HuH-7.5 (cell line): ENCODE data around the gene ADAMTS2.

ENCODE experiments used
- DNase-seq: peaks from one replicate; pipeline ENCODE4 v3.0.0; 2011; ENCODE audit warnings: low spot score

ADAMTS2 gene

DNA sequence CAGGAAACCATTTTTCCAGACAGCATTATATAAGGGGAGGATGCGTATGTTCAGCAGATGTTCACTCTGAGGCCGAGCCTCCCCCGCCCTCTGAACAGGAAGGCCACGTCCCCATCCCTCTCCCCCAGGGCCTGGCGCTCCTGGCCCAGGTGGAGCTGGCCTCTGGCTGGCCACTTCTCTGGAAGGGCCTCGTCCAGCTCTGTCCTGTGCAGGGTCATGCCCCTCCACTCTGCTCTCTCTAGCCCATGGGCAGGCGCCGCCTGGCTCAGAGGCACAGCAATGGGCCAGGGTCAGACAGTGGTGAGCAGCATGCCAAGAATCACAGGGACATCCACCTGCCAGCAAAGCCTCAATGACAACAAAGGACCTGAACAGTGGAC, 34.2 kb downstream of the ADAMTS2 start:
- no peak for DNase-seq

- DNase-seq: no peak
Measured at GRCh38 chr5:179310439-179311090, 34.7 kb downstream of the ADAMTS2 start.

DNA sequence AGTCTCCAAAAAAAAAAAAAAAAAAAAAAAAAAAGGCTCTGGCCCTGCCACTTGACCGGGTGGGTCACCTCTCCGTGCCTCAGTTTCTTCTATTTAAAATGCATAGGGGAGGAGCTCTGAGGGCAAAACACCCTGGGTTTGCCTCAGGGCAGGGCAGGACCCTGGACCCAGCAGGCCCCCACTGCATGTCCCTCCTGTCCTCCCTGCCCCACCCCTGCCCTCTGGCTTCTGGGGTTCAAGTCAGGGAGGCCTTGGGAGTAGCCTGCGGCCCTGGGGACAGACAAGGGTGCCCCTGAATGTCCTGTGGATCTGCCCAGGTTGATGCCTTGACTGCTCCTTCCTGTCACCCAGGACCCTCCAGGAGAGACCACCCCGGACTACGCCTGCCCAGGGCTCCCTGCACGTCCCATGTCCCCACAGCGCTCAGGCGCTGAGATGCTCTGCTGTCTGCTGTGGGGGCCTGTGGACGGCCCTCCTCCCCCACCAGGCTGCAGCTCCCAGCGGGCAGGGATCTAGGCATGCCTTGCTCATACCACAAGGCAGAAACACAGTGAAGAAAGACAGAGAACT, 35.4 kb downstream of the ADAMTS2 start:
- DNase-seq: no peak

GRCh38 chr5:179309383-179309670, 35.9 kb downstream of the ADAMTS2 start:
- DNase-seq: no peak

GRCh38 chr5:179308563-179309382, 36.5 kb downstream of the ADAMTS2 start:
- DNase-seq: no peak

- no peak for DNase-seq
Measured at GRCh38 chr5:179307931-179308471, 37.3 kb downstream of the ADAMTS2 start.

- DNase-seq: no peak
Measured at GRCh38 chr5:179307013-179307800, 38.1 kb downstream of the ADAMTS2 start.

DNA sequence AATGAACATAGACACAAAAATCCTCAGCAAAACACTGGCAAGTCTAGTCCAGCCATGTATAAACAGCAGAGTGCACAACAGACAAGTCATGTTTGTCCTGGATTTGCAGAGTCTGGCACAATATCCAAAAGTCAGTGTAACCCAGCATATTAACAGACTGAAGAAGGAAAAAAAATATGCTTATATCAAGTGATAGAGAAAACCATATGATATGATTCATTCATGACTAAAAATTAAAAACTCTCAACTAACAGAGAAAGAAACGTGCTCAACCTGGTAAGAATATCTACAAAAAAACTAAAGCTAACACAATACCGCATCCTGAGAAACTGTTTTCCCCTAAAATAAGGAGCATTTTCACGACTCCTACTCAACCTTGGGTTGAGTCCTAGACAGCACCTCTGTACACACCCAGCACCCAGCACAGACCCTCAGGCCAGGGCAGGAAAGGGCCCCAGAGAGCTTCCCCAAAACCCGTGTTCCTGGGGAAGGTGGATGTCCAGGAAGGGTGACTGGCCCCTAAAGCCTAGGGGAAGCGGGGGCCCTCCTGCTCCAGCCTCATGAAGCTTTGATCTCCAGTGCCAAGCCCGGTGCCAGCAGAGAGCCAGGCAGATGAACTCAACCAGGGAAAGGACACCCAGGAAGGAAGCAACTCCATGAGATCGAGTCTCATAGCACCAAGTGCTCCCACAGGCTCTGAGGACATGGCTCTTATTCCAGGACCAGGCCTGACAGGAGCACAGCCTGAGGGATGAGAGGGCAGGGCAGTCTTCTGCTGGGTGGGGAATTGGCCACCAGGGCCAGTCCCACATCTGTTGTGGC, 38.9 kb downstream of the ADAMTS2 start:
- no peak for DNase-seq

DNA sequence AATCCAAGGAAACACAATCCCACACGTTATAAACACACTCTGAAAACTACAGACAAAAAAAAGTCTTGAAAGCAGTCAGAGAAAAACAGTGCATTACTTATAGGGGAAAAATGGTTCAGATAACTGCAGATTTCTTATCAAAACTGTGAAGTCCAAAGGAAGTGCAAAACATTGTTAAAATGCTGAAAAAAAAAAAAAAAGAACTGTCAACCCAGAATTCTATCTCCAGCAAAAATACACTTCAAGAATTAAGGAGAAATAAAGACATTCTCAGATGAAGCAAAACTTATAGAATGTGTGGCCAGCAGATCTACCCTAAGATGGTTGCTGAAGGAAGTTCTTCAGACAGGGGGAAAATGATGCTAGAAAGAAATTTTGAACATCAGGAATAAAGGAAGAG, 40.4 kb downstream of the ADAMTS2 start:
- DNase-seq: no peak

DNA sequence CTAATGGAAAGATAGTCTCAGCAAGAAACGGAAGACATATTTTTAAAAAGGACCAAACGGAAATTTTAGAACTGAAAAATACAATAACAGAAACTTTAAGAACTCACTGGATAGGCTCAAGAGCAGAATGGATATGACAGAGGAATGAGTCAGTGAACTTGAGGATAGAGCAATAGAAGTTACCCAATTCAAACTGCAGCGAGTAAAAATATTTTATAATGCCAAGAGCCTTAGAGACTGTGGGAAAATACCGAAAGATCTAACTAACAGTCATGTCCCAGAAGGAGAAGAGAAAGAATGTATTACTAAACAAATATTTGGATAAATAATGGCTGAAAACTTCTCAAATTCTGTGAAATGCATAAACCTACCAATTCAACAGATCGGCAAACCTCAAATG, 40.8 kb downstream of the ADAMTS2 start:
- no peak for DNase-seq

GRCh38 chr5:179303451-179304200, 41.6 kb downstream of the ADAMTS2 start:
- no peak for DNase-seq

GRCh38 chr5:179302499-179303185, 42.6 kb downstream of the ADAMTS2 start:
- no peak for DNase-seq

GRCh38 chr5:179301796-179302195, 43.5 kb downstream of the ADAMTS2 start:
- DNase-seq: no peak

DNA sequence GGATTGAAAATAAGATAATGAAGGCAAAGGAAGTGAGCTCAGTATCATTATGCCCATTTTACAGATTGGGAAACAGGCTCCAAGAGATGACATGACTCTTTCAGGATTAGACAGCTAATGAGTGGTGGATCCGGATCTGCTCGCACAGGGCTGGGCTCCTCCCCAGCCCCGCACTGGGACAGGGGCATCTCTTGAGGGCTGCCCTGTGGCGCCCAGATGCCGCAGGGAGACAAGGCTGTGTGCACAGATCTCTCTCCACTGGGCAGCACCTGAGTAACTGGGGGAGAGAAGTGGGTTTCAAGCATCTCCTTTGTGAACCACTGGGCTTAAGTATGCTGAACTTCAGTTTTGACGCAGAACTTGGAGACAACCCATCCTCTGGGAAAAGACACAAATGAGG, 43.9 kb downstream of the ADAMTS2 start:
- DNase-seq: no peak

DNA sequence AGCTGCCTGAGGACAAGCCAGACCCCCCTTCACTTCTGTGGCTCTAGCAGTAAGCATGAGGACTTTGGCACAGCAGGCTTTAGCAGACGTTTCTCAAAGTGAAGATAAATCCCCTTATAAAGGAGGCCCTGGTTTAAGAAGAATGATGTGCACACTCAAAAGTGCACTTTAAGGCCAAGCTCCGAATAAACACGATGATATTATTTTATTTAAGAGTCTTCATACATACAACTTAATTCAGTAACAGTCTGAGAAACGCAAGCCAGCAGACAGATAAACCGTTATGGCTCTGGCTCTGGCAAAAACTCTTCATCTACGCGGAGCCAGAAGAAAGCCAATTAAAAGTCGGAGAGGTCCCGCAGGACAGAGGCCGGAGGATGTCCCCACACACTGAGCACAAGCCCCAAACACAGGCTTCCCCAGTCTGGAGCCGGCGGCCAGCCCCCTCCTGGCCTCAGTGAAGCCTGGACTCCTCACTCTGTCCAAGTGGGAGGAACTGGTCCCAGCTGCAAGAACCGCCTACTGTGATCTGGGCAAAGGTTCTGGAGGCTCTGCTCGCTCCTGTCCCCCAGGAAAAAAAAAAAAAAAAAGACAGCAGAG, 44.6 kb downstream of the ADAMTS2 start:
- no peak for DNase-seq

- no peak for DNase-seq
Measured at GRCh38 chr5:179298181-179298993, 46.9 kb downstream of the ADAMTS2 start.

GRCh38 chr5:179297486-179298180, 47.6 kb downstream of the ADAMTS2 start:
- DNase-seq: no peak

DNA sequence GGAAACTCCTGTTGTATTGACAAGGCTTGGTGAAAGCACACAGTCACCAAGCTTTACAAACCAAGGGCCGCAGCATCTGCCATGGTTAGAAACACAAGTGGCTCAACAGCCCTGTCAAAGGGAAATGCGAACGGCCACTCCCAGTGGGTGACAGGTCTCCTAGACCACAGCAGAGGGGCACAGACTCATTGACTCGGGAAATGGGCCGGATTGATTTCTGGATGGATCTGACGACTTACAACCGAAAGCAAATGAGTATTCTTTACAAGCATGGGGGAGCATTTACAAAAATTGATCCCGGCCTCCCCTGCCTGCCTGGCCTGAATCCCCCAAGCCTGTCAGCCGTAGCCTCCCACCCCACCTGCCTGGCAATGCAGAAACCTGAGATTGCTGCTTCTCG, 48.2 kb downstream of the ADAMTS2 start:
- DNase-seq: no peak
